WTC11 (cell line): ENCODE results near the gene AP3D1.

Experiments used
- JUN ChIP-seq: sonication (generic); formaldehyde crosslinking; IDR thresholded peaks from 2 replicates; pipeline ENCODE4 v1.8.0; 2023; ENCODE audit warnings: mild to moderate bottlenecking, missing genetic modification reagents
- SP1 ChIP-seq: sonication (generic); formaldehyde crosslinking; conservative IDR thresholded peaks from 2 replicates; pipeline ENCODE4 v1.8.1; 2022; ENCODE audit warnings: missing genetic modification reagents
- TF ChIP-seq, protein P1 (sequence below): fragments of 200-600 bp; IDR thresholded peaks from 2 replicates; pipeline ENCODE4 v1.8.0; 2022; ENCODE audit warnings: antibody characterized with exemption
- TF ChIP-seq, protein P2 (sequence below): fragments of 250-450 bp; sonication (Bioruptor Pico); IDR thresholded peaks from 2 replicates; pipeline ENCODE4 v1.9.0; 2021; ENCODE audit warnings: mild to moderate bottlenecking
- TF ChIP-seq, protein P3 (sequence below): sonication (generic); formaldehyde crosslinking; IDR thresholded peaks from 2 replicates; pipeline ENCODE4 v1.8.1; 2022; ENCODE audit warnings: missing genetic modification reagents, borderline replicate concordance

DNA sequence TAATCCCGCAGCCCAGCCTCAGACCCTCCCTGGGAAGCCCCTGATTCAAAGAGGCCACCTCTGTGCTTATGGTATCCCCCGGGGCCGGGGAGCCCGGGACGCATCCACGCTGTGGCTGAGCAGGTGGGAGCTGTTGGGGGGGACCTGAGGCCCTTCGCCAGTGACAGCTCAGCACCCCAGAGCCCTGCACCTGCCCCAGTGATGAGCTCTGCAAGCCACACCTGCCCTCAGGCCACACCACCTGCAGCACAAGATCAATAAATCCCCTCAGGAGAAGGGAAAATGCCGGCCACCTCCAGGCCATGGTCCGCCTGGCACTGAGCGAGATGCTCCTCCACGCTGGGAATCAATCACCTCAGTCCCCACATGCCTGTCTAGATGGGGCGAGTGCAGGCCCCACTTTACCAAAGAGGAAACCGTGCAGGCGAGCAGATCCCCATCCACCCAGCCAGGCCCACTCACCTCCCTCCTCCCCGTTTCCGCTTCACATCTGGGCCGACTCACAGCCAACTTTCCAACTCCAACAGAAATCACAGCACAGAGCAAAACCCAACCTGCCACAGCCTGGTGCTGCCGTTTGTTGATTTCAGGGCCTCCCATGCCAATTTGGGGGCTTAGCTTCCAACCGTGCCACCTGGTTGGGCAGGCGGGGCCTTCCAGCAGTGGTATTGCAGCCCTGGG, 68.1 kb downstream of the AP3D1 start:
- TF ChIP-seq, protein P1, sequence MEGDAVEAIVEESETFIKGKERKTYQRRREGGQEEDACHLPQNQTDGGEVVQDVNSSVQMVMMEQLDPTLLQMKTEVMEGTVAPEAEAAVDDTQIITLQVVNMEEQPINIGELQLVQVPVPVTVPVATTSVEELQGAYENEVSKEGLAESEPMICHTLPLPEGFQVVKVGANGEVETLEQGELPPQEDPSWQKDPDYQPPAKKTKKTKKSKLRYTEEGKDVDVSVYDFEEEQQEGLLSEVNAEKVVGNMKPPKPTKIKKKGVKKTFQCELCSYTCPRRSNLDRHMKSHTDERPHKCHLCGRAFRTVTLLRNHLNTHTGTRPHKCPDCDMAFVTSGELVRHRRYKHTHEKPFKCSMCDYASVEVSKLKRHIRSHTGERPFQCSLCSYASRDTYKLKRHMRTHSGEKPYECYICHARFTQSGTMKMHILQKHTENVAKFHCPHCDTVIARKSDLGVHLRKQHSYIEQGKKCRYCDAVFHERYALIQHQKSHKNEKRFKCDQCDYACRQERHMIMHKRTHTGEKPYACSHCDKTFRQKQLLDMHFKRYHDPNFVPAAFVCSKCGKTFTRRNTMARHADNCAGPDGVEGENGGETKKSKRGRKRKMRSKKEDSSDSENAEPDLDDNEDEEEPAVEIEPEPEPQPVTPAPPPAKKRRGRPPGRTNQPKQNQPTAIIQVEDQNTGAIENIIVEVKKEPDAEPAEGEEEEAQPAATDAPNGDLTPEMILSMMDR = no peak
- TF ChIP-seq, protein P2, sequence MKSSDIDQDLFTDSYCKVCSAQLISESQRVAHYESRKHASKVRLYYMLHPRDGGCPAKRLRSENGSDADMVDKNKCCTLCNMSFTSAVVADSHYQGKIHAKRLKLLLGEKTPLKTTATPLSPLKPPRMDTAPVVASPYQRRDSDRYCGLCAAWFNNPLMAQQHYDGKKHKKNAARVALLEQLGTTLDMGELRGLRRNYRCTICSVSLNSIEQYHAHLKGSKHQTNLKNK (CRISPR knock-in tag) = no peak
- TF ChIP-seq SP1 (CRISPR knock-in tag) (no peak), JUN (CRISPR knock-in tag) (no peak)
- TF ChIP-seq, protein P3, sequence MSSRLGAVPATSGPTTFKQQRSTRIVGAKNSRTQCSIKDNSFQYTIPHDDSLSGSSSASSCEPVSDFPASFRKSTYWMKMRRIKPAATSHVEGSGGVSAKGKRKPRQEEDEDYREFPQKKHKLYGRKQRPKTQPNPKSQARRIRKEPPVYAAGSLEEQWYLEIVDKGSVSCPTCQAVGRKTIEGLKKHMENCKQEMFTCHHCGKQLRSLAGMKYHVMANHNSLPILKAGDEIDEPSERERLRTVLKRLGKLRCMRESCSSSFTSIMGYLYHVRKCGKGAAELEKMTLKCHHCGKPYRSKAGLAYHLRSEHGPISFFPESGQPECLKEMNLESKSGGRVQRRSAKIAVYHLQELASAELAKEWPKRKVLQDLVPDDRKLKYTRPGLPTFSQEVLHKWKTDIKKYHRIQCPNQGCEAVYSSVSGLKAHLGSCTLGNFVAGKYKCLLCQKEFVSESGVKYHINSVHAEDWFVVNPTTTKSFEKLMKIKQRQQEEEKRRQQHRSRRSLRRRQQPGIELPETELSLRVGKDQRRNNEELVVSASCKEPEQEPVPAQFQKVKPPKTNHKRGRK (CRISPR knock-in tag) = no peak
